Activated CD4-positive, alpha-beta memory T cell treated with anti-CD3 and anti-CD28 coated beads, Interleukin-2, amount 10 ng/mL, durations not matched to agents 7 days and 5 days (primary cell): ENCODE results near the gene DESI1. TPM values are rescaled to one million over a fixed set of nuclear protein-coding genes. Genes with fewer than 3 reads are reported as not detected.
"Not testable (repeated sequence)": the region's sequence is repeated elsewhere in the genome, so short reads cannot be mapped to it uniquely, and the experiment has no call there.

Experiments used
- CTCF ChIA-PET: fragments of 350-600 bp; sonication (Branson Sonifier 250); formaldehyde crosslinking; loops from one replicate; lab custom pipeline; 2021; ENCODE audit warnings: antibody characterized with exemption, inconsistent platforms; lab: Charles Lee
- POLR2A ChIA-PET: fragments of 350-600 bp; sonication (Branson Sonifier 250); formaldehyde crosslinking; loops from one replicate; lab custom pipeline; 2021; ENCODE audit warnings: antibody characterized with exemption; lab: Charles Lee
- DNase-seq: peaks from one replicate; pipeline ENCODE4 v3.0.0-alpha.2; 2020
- H3K27ac Mint-ChIP-seq: one replicate; pipeline ENCODE4 v1.8.0; 2021; ENCODE audit warnings: mild to moderate bottlenecking, mixed read lengths
- H3K27me3 Mint-ChIP-seq: one replicate; pipeline ENCODE4 v1.8.0; 2021; ENCODE audit warnings: mixed read lengths
- H3K36me3 Mint-ChIP-seq: one replicate; pipeline ENCODE4 v1.8.0; 2021; ENCODE audit warnings: low read depth, mixed read lengths
- H3K4me1 Mint-ChIP-seq: one replicate; pipeline ENCODE4 v1.8.0; 2021; ENCODE audit warnings: mixed read lengths
- H3K4me3 Mint-ChIP-seq: one replicate; pipeline ENCODE4 v1.8.0; 2021; ENCODE audit warnings: mild to moderate bottlenecking, mixed read lengths
- H3K9me3 Mint-ChIP-seq: one replicate; pipeline ENCODE4 v1.8.0; 2021; ENCODE audit warnings: mixed read lengths
- total RNA-seq, 2 experiments: library from RNA; stranded (reverse); gene quantifications; one replicate each; pipeline ENCODE4 v1.2.3, GENCODE V29; 2021

The DESI1 gene
- total RNA-seq, 2 experiments from 2014 or later: 49.3 to 53.6 TPM

GRCh38 chr22:41631615-41632014 is 10.8 kb upstream of the DESI1 start:
- POLR2A ChIA-PET: interaction anchor here (3.4 kb wide), 1 partner anchor 12 kb away, joined by 22 read pairs; the partner anchor contains the start of genes DESI1 and XRCC6
- peaks cover 68% of the 10 kb centered on the region for H3K36me3 Mint-ChIP-seq
- H3K9me3 Mint-ChIP-seq, CTCF ChIA-PET, H3K4me1 Mint-ChIP-seq, H3K4me3 Mint-ChIP-seq, H3K27ac Mint-ChIP-seq, H3K27me3 Mint-ChIP-seq, DNase-seq: not testable (repeated sequence)

GRCh38 chr22:41631115-41631514 is 10.3 kb upstream of the DESI1 start:
- H3K4me1 Mint-ChIP-seq, POLR2A ChIA-PET, H3K4me3 Mint-ChIP-seq, CTCF ChIA-PET, DNase-seq, H3K9me3 Mint-ChIP-seq, H3K27me3 Mint-ChIP-seq, H3K27ac Mint-ChIP-seq: not testable (repeated sequence)
- H3K36me3 Mint-ChIP-seq: peaks cover 63% of the 10 kb centered on the region

GRCh38 chr22:41625577-41625976 is 4.7 kb upstream of the DESI1 start:
- Mint-ChIP-seq H3K27ac (no peak overlapping the region), H3K9me3 (no peaks in the 10 kb centered on the region), H3K36me3 (peaks cover 66% of the 10 kb centered on the region), H3K4me1 (peaks cover 19% of the 10 kb centered on the region), H3K27me3 (no peaks in the 10 kb centered on the region), H3K4me3 (no peak overlapping the region)
- POLR2A ChIA-PET: interaction anchor here (1.3 kb wide), 1 partner anchor 48 kb away, joined by 3 read pairs; no protein-coding TSS in a partner anchor
- no peak for DNase-seq
- CTCF ChIA-PET: no interaction called here

GRCh38 chr22:41621911-41622179 is 1.0 kb upstream of the DESI1 start:
- POLR2A ChIA-PET: interaction anchor here (0.7 to 4.8 kb wide), 30 partner anchors 10 to 531 kb away, joined by 3 to 158 read pairs (median 10); partner anchors contain the start of genes ACO2, CCDC134, CENPM and PHF5A
- Mint-ChIP-seq H3K27me3 (no peaks in the 10 kb centered on the region), H3K27ac (peak overlapping the region; percentile 97), H3K4me3 (peak overlapping the region; percentile 99), H3K9me3 (no peaks in the 10 kb centered on the region), H3K36me3 (peaks cover 46% of the 10 kb centered on the region), H3K4me1 (peaks cover 41% of the 10 kb centered on the region)
- DNase-seq: no peak
- CTCF ChIA-PET: interaction anchor here (1.4 to 2.9 kb wide), 3 partner anchors 32 to 78 kb away, joined by 4 to 10 read pairs (median 7); partner anchors contain the start of gene PMM1

GRCh38 chr22:41621099-41621910 is 462 bp upstream of the DESI1 start, which contains the start of gene XRCC6:
Gene XRCC6 (plus strand): TSS chr22:41621295. CDS start chr22:41622005, 710 bp downstream.
- ChIA-PET POLR2A (interaction anchor here (0.6 to 4.8 kb wide), 40 partner anchors 10 to 670 kb away, joined by 3 to 158 read pairs (median 6); partner anchors contain the start of genes ACO2, CCDC134, CENPM and PHF5A), CTCF (interaction anchor here (0.8 to 2.9 kb wide), 7 partner anchors 17 to 78 kb away, joined by 4 to 10 read pairs (median 6); partner anchors contain the start of genes PMM1 and SNU13)
- DNase-seq: peak; percentile 100
- peaks cover 44% of the 10 kb centered on the region for H3K36me3 Mint-ChIP-seq
- peak within 1 kb of the TSS; percentile 97 for H3K27ac Mint-ChIP-seq
- H3K9me3 Mint-ChIP-seq: no peaks in the 10 kb centered on the region
- no peaks in the 10 kb centered on the region for H3K27me3 Mint-ChIP-seq
- H3K4me3 Mint-ChIP-seq: peak within 1 kb of the TSS; percentile 99
- H3K4me1 Mint-ChIP-seq: peaks cover 46% of the 10 kb centered on the region

GRCh38 chr22:41619979-41620588 is 759 bp downstream of the DESI1 start:
- H3K9me3 Mint-ChIP-seq: no peaks in the 10 kb centered on the region
- DNase-seq: peak; percentile 59
- ChIA-PET CTCF (interaction anchor here (0.6 to 2.4 kb wide), 9 partner anchors 16 to 383 kb away, joined by 3 to 20 read pairs (median 6); partner anchors contain the start of genes ACO2, PHF5A, PMM1 and SNU13), POLR2A (interaction anchor here (0.7 to 4.8 kb wide), 28 partner anchors 9 to 994 kb away, joined by 3 to 158 read pairs (median 11); partner anchors contain the start of genes ACO2, CCDC134, CENPM and PHF5A)
- H3K27me3 Mint-ChIP-seq: no peaks in the 10 kb centered on the region
- H3K36me3 Mint-ChIP-seq: peaks cover 42% of the 10 kb centered on the region
- peak overlapping the region; percentile 99 for H3K4me3 Mint-ChIP-seq
- H3K27ac Mint-ChIP-seq: peak overlapping the region; percentile 97
- peaks cover 50% of the 10 kb centered on the region for H3K4me1 Mint-ChIP-seq

GRCh38 chr22:41613456-41613855 is 7.4 kb downstream of the DESI1 start:
- no peak overlapping the region for H3K27ac Mint-ChIP-seq
- no peaks in the 10 kb centered on the region for H3K9me3 Mint-ChIP-seq
- no peak for DNase-seq
- H3K27me3 Mint-ChIP-seq: no peaks in the 10 kb centered on the region
- no peak overlapping the region for H3K4me3 Mint-ChIP-seq
- POLR2A ChIA-PET: interaction anchor here (0.8 to 1.0 kb wide), 2 partner anchors 9 to 24 kb away, joined by 3 to 4 read pairs; partner anchors contain the start of gene PMM1
- H3K4me1 Mint-ChIP-seq: peaks cover 22% of the 10 kb centered on the region
- CTCF ChIA-PET: interaction anchor here (1.3 kb wide), 1 partner anchor 84 kb away, joined by 3 read pairs; no protein-coding TSS in a partner anchor
- peaks cover 31% of the 10 kb centered on the region for H3K36me3 Mint-ChIP-seq

- Mint-ChIP-seq H3K36me3 (peaks cover 32% of the 10 kb centered on the region), H3K4me3 (no peak overlapping the region), H3K4me1 (peaks cover 20% of the 10 kb centered on the region), H3K27me3 (no peaks in the 10 kb centered on the region), H3K9me3 (no peaks in the 10 kb centered on the region), H3K27ac (no peak overlapping the region)
- DNase-seq: no peak
- POLR2A ChIA-PET: interaction anchor here (0.8 to 2.6 kb wide), 3 partner anchors 9 to 23 kb away, joined by 3 to 10 read pairs (median 4); partner anchors contain the start of genes DESI1, PMM1 and XRCC6
- CTCF ChIA-PET: interaction anchor here (0.6 kb wide), 1 partner anchor 414 kb away, joined by 3 read pairs; no protein-coding TSS in a partner anchor
These were observed 8.1 kb downstream of the DESI1 start for GRCh38 chr22:41612603-41613306.

GRCh38 chr22:41608386-41608785 is 12.5 kb downstream of the DESI1 start:
- H3K4me1 Mint-ChIP-seq: peaks cover 24% of the 10 kb centered on the region
- H3K27me3 Mint-ChIP-seq: peaks cover 4% of the 10 kb centered on the region
- H3K27ac Mint-ChIP-seq: no peak overlapping the region
- ChIA-PET CTCF (interaction anchor here (1.4 to 1.5 kb wide), 2 partner anchors 11 to 58 kb away, joined by 4 to 5 read pairs; no protein-coding TSS in a partner anchor), POLR2A (interaction anchor here (1.0 to 6.5 kb wide), 2 partner anchors 8 to 12 kb away, joined by 3 to 82 read pairs; partner anchors contain the start of genes DESI1 and XRCC6)
- H3K36me3 Mint-ChIP-seq: peaks cover 57% of the 10 kb centered on the region
- no peak for DNase-seq
- H3K4me3 Mint-ChIP-seq: no peak overlapping the region
- H3K9me3 Mint-ChIP-seq: no peaks in the 10 kb centered on the region

GRCh38 chr22:41603873-41604332 is 16.9 kb downstream of the DESI1 start:
- POLR2A ChIA-PET: interaction anchor here (0.7 to 6.5 kb wide), 11 partner anchors 10 to 263 kb away, joined by 3 to 82 read pairs (median 4); partner anchors contain the start of genes ACO2, DESI1, PHF5A and PMM1
- Mint-ChIP-seq H3K36me3 (peaks cover 73% of the 10 kb centered on the region), H3K4me3 (peak overlapping the region; percentile 50), H3K27ac (peak overlapping the region; percentile 72), H3K27me3 (peaks cover 4% of the 10 kb centered on the region), H3K9me3 (no peaks in the 10 kb centered on the region), H3K4me1 (peaks cover 38% of the 10 kb centered on the region)
- peak; percentile 77 for DNase-seq
- CTCF ChIA-PET: interaction anchor here (0.6 to 1.9 kb wide), 8 partner anchors 15 to 343 kb away, joined by 3 to 10 read pairs (median 5); partner anchors contain the start of genes CENPM, DESI1, PMM1 and XRCC6

GRCh38 chr22:41600976-41601375 is 19.9 kb downstream of the DESI1 start:
- Mint-ChIP-seq H3K27ac (no peak overlapping the region), H3K4me1 (peaks cover 39% of the 10 kb centered on the region), H3K4me3 (no peak overlapping the region), H3K9me3 (no peaks in the 10 kb centered on the region), H3K36me3 (peaks cover 53% of the 10 kb centered on the region), H3K27me3 (peaks cover 4% of the 10 kb centered on the region)
- no peak for DNase-seq
- ChIA-PET CTCF (no interaction called here), POLR2A (interaction anchor here (1.0 to 1.9 kb wide), 2 partner anchors 11 to 20 kb away, joined by 5 to 6 read pairs; partner anchors contain the start of genes DESI1, PMM1 and XRCC6)
